ENCODE data around the gene ZNF593.

Gene ZNF593

DNA sequence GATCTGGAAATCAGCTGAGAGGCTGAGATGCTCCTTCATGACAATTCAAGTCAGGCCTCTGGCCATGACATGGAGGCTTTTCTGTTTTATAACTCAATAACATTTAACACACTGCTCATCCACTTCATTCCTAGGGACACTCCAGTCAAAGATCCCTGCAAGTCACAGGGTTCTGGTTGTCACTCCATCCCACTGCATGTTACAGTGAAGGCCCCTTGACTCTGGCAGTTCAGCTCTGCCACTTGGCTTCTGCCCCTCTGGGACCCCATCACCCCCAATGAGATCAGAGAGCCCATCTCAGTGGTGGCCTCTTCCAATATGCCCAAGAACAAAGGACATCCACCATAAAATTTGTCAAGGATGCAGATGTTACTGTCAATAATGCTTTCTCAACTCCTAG, 20.8 kb upstream of the ZNF593 start:
- no peak for DNase-seq (ENCODE audit: low read depth)

DNA sequence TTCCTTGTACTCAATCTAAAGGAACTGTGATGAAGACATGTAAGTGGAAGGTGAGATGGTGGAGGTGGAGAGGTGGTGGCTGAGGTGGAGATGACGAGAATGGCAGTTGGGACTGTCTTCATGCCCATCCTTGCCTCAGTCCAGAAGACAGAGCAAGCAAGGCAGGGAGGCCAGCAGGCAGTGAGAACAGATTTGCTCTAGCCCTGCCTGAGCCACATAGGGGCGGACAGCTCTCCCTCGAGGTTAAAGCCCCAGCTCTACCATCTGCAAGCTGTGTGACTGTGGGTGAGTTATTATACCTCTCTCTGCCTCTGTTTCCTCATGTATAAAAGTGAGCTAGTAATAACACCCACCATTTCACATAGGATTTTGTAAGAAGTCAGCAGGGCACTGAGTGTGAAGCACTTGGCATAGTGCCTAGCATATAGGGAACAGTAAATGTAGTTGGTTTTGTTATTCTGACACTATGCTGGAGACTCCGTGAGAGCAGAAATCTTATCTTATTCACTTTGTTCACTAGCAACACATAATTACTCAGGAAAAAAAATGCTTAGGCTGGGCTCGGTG, 15.7 kb upstream of the ZNF593 start:
- DNase-seq (ENCODE audit: low read depth), result no peak

DNA sequence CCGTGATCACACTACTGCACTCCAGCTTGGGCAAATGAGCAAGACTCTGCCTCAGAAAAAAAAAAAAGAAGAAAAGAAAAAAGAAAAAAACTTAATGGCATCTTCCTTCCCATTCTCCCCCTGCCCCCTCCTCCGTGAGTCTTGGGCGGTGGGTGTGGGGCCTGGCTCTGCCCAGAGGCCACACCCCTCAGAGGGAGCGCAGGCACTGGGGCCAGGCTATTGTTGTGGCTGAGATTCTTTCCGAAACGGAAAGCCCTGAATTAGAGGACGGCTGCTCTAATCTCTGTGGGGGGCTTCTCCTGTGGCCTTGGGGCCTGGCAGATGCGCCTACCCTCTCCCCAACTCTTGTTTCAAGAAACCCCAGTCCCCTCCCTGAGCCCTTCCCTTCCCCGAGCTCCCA, 15.0 kb upstream of the ZNF593 start:
- DNase-seq (ENCODE audit: low read depth), result no peak

DNA sequence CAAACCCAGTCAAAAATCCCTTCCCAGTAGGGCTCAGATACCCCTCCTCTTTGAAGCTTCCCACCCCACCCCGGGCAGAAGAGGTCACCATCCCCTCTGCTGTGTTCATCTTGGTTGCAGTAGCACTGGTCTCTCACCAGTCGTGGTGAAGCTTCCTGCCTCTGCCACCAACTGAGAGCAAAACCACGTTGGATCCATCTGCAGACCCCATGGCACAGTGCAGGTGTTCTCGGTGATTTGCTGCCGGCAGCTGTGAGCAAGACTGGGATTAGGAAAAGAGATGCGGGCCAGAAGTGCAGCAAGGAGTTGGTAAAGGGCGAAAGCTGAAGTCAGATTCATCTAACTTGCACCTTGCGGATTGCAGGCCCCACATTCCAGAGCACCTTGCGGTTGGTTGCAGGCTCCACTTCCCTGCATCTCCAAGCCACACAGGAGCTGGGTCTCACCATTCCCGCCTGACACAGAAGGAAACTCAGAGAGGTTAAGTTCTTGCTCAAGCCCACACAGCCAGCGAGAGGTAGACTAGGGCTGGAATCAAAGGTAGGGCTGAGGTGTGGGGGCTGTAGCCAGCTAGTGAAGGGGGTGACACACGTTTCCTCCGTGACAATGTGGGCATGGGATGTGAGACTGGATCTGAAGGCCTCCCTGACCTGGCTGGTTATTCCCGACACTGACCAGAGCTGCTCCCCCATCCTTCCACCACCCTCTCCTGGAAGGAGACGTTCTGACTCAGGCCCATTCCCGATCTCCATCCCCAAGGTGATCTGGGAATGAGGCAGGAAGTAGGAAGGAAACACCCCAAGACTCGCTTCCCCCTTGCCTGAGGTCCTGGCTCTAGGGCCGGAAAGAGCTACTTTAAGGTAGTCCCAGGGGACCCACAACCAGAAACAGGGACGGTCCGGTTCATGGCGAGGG, 14.1 kb upstream of the ZNF593 start:
- DNase-seq (ENCODE audit: low read depth), result no peak

DNA sequence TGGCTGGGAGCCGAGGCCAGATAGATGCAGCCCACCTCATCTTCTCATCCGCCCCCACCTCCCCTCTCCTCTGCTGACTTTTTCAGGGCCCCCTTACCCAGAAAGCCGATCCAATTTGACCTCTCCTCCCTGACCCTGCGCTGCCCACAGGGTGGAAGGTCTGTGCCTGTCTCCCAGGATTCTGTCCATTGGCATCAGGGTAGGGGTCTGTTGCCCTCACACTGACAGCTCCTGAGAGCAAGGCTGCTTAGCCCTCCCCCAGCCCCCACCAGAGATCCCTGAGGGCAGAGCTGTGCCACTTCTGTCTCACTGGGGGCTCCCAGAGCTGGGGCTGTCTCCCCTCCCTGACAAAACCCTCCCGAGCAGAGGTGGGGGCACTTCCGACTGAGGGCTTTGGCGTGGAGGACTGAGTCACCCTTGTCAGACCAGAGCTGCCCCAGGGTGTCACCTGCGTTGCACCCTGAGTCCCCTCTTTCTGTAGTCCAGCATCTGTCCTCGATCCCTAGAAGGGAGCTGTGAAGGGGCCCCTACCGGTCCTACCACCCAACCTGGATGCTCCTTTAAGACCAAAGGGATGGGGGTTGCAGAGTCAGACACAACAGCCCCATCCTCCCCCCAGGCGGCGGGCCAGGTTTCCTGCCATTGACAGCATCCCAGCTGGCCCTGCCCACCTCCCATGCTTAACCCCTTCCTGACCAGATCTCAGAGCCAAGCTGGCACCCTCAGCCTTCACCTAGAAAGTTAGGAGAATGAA, 13.2 kb upstream of the ZNF593 start:
- no peak for DNase-seq (ENCODE audit: low read depth)

DNA sequence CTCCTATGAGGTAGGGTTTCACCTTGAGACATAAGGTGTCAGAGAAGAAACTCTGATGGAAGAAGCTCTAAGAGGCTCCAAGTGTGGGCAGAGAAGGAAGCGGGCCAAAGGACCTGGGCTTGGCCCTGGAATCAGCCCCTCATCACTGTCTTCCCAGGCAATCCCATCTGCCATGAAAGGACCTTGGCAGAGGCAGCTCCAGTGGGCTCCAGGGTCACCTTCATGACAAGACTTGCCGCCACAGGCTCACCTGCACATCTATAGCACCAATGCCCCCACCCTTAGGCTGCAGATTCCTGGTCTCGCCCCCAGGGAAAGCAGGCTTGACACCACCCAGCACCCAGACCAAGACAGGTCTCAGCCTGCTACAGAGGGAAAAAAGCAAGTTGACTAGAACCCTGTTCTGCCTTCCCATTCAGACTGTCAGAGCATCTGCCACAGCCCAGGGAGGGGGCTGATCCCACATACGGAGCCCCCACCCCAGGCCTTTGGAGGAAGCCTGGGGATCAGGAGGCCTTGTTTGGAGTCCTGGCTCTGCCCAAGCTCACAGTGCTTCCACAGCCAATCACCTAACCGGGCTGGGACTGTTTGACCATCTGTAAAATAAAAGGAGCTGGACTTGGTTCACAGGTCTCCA, 11.3 kb upstream of the ZNF593 start:
- no peak for DNase-seq (ENCODE audit: low read depth)

DNA sequence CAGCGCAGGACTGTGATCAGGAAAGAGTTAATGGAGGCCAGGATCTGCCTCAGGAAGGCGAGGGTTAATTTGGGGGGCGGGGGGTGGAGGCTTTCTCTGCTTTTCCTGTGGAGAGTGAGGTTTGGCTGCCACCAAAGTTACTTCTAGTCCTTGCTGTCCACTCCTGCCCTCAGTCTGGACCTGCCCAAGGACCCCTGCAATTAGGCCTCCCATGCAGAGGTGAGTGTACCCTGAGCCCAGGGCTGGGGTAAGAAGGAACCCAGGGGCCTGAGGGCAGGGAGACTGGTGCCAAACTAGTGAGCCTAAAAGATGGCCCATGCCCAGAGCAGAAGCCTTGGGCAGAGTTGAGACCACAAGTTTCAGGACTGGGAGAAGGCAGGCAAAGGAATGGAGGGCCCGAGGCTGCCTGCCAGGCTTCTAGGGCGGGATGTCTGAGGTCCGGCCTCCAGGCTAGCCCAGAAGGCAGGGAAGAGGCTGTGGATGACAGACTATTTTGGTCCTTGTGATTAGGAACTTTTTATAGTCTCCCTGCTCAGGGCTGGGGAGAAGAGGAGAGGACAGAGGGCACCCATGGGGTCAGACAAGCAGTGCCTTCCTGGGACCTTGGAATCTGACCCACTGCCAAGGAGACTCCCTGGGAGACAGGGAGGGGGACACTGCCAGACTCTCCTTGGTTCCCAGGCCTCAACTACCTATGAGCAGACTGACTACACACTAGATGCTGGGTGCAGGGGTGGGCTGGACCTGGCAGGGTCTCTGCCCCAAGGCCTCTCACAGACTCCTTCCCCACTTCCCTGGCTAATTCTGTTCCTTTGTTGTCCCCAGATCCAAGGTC, 10.6 kb upstream of the ZNF593 start, which contains the start of gene FAM110D:
Gene FAM110D (plus strand): TSS at position 172 of the 835 bp plus-strand sequence. CDS start 2,213 bp downstream, outside the sequence.
- no peak for DNase-seq (ENCODE audit: low read depth)

DNA sequence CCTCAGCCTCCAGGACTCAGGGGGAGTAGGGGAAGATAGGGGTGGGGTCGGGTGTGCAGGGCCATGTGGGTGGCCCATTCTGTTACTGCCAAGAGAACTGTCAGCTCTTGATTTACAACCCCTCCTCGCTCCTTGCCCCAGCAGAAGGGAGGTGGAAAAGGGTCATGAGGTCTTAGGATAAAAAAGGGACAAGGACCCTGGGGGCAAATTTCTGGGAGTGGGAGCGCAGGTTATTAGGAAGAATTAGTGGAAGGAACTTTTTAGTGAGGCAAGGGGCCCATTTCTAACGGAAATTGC, 10.0 kb upstream of the ZNF593 start:
- no peak for DNase-seq (ENCODE audit: low read depth)

DNA sequence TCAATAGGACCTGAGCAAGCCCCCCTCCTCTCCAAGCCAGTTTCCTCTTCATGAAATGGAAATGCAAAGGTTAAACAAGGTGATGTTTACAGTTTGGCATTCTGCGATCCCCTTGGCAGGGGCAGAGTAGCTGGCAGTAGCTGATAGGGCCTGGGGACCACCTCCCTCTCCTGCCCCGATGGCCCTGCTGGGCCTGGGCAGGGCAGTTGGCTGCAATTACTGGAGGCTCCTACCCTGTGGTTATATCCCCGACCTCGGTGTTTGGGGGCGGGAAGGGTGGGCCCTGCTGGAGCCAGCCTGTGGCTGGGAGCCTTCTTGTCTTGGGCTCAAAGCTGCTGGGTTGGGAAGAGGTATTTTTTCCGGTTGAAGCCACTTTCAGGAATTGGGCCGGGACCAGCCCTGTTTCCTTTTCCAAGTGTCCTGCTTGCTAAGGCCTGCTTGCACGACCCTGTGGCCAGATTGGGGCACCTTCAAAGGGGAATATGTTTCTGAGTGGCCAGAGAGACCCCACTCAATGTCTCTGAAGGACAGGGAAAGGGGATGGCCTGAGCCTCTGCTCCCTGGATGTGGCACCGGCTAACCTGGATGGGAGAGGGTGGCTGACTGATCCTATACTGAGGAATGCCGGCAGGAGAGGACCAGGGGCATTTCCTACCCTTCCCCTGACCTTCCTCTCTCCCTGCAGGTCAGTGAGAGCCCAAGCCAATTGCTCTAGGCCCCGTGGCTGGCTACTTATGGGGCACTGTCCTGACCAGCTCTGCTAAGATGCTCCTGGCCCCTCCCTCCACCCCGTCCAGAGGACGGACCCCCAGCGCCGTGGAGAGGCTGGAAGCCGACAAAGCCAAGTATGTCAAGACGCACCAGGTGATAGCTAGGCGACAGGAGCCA, 8.9 kb upstream of the ZNF593 start:
- DNase-seq (ENCODE audit: low read depth), result no peak

DNA sequence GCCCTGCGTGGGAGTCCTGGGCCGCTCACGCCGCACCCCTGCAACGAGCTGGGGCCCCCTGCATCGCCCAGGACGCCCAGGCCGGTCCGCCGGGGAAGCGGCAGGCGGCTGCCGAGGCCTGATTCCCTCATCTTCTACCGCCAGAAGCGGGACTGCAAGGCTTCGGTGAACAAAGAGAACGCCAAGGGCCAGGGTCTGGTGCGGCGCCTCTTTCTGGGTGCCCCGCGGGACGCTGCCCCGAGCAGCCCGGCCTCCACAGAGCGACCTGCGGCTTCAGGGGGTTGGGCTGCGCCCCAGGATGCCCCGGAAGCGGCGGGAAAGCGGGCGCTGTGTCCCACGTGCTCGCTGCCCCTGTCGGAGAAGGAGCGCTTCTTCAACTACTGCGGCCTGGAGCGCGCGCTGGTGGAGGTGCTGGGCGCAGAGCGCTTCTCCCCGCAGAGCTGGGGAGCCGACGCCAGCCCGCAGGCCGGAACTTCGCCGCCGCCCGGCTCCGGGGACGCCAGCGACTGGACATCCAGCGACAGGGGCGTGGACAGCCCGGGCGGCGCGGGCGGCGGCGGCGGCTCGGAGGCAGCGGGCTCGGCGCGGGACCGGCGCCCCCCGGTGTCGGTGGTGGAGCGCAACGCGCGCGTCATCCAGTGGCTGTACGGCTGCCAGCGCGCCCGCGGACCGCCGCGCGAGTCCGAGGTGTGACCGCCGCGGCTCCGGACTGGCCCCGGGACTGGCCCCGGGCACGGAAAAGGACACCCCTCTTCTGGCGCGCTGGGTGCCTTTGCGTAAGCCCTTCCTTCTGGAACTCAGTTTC, 8.1 kb upstream of the ZNF593 start:
- no peak for DNase-seq (ENCODE audit: low read depth)

DNA sequence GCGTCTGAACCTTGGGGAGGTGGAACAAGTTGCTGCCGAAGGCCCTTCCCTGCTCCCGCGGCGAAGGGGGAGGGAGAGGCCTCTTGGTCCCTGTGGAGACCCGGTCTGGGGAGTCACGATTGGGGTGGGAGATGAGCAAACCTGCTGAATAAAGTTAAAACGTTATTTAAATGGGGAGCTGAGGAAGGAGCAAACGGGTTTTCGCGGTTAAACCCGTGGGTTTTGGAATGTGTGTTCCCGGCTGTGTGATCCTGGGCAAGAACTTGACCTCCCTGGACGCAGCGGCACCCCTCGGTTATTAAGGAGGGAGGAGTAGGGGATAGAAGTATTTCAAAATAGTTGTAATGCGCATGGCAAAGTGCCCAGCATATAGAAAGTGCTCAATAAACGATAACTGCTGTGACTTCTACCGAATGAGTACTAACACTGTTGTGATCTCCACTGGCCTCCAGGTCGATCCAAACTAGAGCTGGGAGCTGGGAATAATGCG, 7.4 kb upstream of the ZNF593 start:
- no peak for DNase-seq (ENCODE audit: low read depth)

DNA sequence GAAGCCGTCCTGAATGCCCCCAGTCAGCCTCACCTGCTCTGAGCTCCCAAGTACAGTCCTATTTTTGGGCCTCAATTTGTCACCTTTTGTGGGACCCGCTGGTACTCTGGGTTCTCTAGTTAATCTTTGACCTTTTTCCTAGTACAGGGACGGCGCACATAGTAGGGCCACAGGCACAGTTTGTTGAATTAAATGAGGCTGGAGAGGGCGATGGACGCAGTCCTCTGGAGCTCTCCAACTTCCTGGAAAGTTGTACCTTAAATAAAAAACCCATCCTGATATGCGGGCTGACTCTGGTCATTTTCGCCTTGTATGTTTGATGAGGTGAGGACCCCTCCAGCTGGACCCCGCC, 6.0 kb upstream of the ZNF593 start:
- DNase-seq (ENCODE audit: low read depth), result no peak

DNA sequence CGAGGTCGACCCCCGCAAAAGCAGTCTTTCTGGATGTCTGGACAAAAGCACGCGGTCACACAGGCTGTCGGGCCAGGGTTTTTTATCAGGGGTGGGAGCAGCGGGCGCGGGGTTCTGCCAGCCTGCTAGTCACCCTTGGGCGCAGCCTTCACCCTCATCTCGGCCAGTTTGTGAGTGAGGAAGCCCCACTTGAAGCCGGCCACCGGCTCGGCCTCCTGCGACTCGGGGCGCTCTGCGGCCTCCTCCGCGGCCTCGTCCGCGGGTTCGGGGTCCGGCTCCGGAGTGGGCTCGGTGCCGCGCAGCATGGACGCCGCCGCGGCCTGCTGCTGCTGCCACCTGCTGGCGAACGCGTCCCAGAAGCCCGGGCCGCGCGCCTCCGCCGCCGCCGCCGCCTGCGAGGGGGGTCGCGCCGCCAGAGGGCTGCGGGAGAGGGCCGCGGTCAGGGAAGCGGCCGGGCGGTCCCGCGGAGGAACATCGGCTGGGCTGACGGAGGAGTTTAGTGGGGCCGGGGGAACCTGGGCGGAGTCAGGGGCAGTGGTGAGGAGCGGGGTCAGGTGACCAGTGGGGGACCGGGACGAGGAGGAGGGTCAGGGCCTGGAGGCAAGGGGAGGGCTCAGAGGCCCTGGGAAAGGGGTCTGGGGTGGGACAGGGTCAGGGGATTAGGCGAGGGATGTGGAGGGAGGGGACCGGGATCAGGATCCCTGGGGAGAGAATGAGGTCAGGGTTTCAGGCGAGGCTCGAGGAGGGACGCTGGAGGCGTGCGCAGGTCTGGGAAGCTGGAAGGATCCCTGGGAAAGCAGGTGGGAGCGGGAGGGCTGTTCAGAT, 5.5 kb upstream of the ZNF593 start:
- no peak for DNase-seq (ENCODE audit: low read depth)

DNA sequence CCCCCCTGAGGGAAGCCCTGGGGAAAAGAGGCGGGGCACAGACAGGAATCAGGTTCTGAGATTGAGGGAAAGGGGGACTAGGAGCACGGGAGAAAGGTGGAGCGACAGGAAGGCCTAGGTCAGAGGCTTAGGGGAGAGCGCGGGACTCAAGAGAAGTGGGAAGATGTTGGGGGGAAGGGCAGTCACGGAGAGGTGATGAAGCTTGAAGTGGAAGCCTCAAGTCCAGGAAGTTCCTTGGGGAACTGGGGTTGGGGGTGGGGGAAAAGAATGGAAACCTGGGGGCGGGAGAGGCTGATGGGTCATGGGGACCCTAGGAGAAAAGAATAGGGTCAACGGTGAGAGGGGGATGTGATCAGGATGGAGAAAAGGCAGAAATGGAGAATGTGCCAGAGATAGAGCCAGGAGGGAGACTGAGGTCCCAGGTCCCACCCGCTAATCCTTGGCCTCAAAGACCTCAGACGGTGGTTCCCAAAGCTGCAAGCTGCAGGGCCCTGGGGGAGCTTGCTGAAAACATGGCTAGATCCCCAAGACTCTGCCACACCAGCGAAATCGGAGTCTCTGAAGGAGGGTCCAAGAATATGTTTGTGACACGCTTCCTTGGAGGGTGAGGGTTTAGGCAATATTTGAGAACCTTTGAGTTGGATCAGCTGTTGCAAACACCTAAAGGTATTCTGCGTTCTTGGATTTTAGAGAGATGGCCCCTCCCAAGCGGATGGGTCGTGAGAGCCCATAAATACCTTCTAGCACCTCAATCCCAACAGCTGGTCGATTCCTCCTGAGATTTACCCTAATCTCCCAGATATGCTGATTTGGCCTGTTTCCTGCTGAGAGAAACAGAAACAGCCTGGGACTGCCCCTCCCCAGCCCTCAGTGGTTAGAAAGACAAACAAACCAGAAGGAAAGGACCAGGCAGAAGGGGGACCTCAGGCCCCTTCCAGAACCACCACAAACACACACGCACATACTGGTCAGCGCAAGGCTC, 4.6 kb upstream of the ZNF593 start:
- no peak for DNase-seq (ENCODE audit: low read depth)

DNA sequence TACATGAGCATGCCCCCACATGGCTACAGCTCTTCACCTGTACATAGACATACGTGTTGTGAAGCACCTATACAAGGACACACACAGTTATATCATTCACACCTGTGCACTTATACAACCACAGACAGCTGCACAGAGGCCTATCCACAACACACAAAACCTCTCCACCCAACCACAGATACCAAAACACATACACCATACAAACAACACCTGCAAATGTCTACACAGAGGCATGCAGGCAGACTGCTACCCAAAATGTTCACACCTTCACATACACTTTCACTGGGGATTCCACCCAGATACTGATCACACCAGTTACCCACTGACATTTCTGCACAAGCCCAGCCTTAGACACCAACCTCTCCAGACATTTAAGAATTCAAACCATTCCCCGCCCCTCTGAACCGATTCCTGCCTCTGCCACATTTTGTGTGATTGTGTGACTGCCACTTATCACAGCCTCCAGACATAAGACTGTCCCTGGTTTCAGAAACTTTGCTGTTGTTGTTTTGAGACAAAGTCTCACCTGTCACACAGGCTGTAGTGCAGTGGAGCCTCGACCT, 2.9 kb upstream of the ZNF593 start:
- DNase-seq (ENCODE audit: low read depth), result no peak

DNA sequence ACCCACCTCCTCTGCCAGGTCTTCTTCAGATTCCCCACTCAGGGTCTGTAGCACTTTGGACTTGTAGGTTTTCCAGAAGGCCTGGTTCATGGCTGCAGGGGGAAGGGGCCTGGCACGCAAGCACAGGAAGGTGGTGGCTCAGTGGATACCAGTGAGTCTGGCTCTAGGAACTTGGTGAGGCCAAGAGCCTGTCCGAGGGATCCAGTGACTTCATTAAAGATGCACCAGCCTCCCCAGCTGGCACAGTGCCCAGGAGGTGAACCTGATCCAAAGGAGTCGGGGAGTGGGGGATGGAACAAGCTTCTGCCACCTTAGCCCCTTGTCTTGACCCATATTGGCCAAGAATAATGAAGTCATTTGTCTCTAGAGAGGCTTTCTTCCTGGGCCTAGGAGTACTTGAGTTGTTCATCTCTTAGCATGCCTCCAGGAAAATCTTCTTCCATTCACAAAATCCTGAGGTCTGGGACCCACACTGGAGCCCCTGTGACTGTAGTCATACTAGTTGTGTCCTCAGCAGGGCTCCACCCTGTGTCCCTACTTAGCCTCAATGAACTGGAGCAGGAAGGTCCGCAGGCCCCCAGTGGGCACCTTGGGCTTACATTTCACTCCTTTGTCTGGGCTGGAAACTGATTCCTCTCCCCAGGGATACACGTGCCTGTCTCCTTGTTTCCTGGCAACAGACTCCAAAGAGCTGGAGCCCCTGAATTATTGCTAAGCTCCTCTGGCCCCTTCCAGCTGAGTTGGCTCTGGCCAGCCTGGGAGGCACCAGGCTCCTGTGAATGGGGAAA, 1.1 kb upstream of the ZNF593 start, which contains the start of gene C1orf232:
Gene C1orf232 (minus strand): TSS at position 554 of the 788 bp plus-strand sequence. CDS start 464 bp downstream, at position 90.
- no peak for DNase-seq (ENCODE audit: low read depth)
